ENCODE results near the gene PCDHA13. TPM values are rescaled to one million over a fixed set of nuclear protein-coding genes. Genes with fewer than 3 reads are reported as not detected.
A peak's percentile ranks its signal among the peaks of the same experiment; 100 is the strongest.

The PCDHA13 gene
- polyA plus RNA-seq, 1 donor from 2014 or later, result 0.89 TPM

DNA sequence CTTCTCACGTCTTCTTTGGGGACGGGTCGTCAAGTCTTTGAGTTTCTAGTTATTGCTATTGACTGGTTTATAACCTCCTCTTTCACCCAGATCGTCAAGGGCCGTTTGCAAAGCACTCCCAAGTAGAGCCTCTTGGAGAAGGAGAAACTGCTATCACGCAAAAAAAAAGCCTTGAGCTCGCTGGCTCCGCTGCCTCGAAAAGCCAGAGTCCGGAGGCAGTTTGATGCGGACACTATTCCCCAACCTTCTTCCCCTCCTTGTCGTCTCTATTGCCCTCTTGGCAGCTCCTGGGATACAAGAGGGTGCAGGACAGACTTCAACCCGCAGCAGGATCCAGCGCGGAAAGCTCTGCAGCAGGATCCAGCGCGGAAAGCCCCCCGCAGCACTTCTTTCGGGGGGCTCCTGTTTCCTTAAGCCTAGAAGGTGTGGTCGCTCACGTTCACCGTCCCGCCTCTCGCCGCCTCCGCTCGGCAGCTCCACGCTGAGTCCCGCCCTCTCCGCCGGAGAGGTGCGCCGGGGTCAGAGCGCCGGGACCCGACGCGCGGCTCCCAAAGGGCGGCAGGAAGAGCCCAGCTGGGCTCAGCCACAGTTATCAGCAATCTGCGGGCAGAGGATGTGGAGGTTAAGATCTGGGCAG is 44.0 kb downstream of the PCDHA13 start, which contains the start of gene PCDHAC1:
PCDHAC1 (plus strand) TSS at position 494 of the 637 bp plus-strand sequence. CDS start 594 bp downstream, outside the sequence.
- Histone ChIP-seq H3K9ac (ENCODE audit: low read length) (peak within 1 kb of the TSS; percentile 54), H3K36me3 (ENCODE audit: insufficient read depth, low read length) (no peaks in the 10 kb centered on the region), H3K4me2 (ENCODE audit: low read length) (peak within 1 kb of the TSS; percentile 22), H3K27me3 (ENCODE audit: insufficient read depth, low read depth, low read length) (no peaks in the 10 kb centered on the region), H3K9me2 (ENCODE audit: insufficient read depth, low read length) (no peaks in the 10 kb centered on the region), H2AFZ (ENCODE audit: low read depth, low read length) (no peak within 1 kb of the TSS), H3F3A (ENCODE audit: insufficient read depth, low read length, poor library complexity, severe bottlenecking) (no peaks in the 10 kb centered on the region), H4K20me1 (ENCODE audit: insufficient read depth) (no peaks in the 10 kb centered on the region), H3K27ac (ENCODE audit: low read length) (peak within 1 kb of the TSS; percentile 13), H3K9me3 (ENCODE audit: low read length) (no peaks in the 10 kb centered on the region), H3K4me3 (ENCODE audit: low read length) (peak within 1 kb of the TSS; percentile 72), H3K79me2 (replicated peaks; ENCODE audit: insufficient read depth, low read length) (peaks cover 8% of the 10 kb centered on the region)
- TF ChIP-seq EP300 (conservative IDR thresholded peaks at IDR 0.05; ENCODE audit: poor library complexity, severe bottlenecking) (no peak), EZH2 (IDR thresholded peaks at IDR 0.05; ENCODE audit: borderline replicate concordance, insufficient read depth, low read length, poor library complexity, severe bottlenecking) (no peak), TAF1 (IDR thresholded peaks at IDR 0.05; ENCODE audit: low read depth) (no peak)

DNA sequence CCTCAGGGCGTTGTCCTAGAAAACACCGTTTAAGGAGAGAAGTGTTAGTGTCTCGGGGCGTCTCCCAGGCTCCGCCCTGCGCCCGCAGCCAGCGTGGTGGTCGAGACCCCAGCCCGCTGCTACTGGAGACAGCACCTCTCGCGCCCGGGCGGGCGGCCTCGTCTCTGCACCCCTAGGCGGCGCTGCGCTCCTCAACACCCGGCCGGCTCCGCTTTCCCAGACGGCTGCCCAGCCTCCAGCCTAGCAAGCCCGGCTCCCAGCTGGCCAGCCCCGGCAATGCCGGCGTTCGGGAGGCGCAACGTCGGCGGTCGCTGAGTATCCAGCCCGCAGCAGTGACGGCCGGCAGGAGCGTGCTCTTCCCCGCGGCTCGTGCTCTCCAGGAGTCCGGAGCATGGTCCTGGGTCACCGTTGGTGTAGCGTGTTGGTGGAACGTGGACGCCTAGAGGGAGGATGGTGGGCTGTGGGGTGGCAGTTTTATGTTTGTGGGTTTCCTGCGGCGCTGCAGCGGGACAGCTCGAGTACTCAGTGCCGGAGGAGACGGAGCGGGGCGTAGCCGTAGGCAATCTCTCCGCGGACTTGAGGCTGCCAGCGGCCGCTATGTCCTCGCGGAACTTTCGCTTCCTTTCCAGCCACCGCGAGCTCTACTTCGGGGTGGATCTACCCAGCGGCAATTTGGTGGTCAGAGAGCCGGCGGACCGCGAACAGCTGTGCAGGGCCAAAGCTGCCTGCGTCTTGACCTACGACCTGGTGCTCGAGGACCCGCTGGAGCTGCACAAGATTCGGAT is 44.7 kb downstream of the PCDHA13 start:
- H3K4me2 ChIP-seq (ENCODE audit: low read length), result no peak overlapping the region
- H3K36me3 ChIP-seq (ENCODE audit: insufficient read depth, low read length), result no peaks in the 10 kb centered on the region
- H3K27ac ChIP-seq (ENCODE audit: low read length), result peak overlapping the region; percentile 13
- peak overlapping the region; percentile 54 for H3K9ac ChIP-seq (ENCODE audit: low read length)
- H3K79me2 ChIP-seq (replicated peaks; ENCODE audit: insufficient read depth, low read length), result peaks cover 8% of the 10 kb centered on the region
- H3K4me3 ChIP-seq (ENCODE audit: low read length), result peak overlapping the region; percentile 72
- no peaks in the 10 kb centered on the region for H4K20me1 ChIP-seq (ENCODE audit: insufficient read depth)
- no peaks in the 10 kb centered on the region for H3F3A ChIP-seq (ENCODE audit: insufficient read depth, low read length, poor library complexity, severe bottlenecking)
- H3K27me3 ChIP-seq (ENCODE audit: insufficient read depth, low read depth, low read length), result no peaks in the 10 kb centered on the region
- peak; percentile 77 for TF ChIP-seq RAD21 (conservative IDR thresholded peaks at IDR 0.05)
- TF ChIP-seq EZH2 (IDR thresholded peaks at IDR 0.05; ENCODE audit: borderline replicate concordance, insufficient read depth, low read length, poor library complexity, severe bottlenecking), result no peak
- TF ChIP-seq, protein P1, sequence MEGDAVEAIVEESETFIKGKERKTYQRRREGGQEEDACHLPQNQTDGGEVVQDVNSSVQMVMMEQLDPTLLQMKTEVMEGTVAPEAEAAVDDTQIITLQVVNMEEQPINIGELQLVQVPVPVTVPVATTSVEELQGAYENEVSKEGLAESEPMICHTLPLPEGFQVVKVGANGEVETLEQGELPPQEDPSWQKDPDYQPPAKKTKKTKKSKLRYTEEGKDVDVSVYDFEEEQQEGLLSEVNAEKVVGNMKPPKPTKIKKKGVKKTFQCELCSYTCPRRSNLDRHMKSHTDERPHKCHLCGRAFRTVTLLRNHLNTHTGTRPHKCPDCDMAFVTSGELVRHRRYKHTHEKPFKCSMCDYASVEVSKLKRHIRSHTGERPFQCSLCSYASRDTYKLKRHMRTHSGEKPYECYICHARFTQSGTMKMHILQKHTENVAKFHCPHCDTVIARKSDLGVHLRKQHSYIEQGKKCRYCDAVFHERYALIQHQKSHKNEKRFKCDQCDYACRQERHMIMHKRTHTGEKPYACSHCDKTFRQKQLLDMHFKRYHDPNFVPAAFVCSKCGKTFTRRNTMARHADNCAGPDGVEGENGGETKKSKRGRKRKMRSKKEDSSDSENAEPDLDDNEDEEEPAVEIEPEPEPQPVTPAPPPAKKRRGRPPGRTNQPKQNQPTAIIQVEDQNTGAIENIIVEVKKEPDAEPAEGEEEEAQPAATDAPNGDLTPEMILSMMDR (IDR thresholded peaks at IDR 0.05; ENCODE audit: poor library complexity, severe bottlenecking), result peak; percentile 92
- no peak for TF ChIP-seq MXI1 (conservative IDR thresholded peaks at IDR 0.05; ENCODE audit: poor library complexity, severe bottlenecking)
- peak; percentile 13 for TF ChIP-seq EP300 (conservative IDR thresholded peaks at IDR 0.05; ENCODE audit: poor library complexity, severe bottlenecking)
- TF ChIP-seq SMC3 (conservative IDR thresholded peaks at IDR 0.05; ENCODE audit: poor library complexity), result peak; percentile 79
- H3K9me3 ChIP-seq (ENCODE audit: low read length), result no peaks in the 10 kb centered on the region
- no peak overlapping the region for H2AFZ ChIP-seq (ENCODE audit: low read depth, low read length)
- H3K9me2 ChIP-seq (ENCODE audit: insufficient read depth, low read length), result no peaks in the 10 kb centered on the region

DNA sequence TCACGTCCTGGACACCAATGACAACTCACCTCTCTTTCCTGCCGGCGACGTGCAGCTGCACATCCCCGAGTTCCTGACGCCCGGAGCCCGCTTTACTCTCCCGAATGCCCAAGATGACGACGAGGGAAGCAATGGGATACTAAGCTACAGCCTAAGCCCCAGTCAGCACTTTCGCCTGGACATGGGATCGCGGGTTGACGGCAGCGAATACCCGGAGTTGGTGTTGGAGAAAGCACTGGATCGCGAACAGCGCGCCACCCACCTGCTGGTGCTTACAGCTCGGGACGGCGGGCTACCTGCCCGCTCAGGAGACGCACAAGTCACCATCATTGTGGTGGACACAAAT is 45.3 kb downstream of the PCDHA13 start:
- TF ChIP-seq TAF1 (IDR thresholded peaks at IDR 0.05; ENCODE audit: low read depth) (no peak), EP300 (conservative IDR thresholded peaks at IDR 0.05; ENCODE audit: poor library complexity, severe bottlenecking) (no peak), RAD21 (conservative IDR thresholded peaks at IDR 0.05) (no peak), POLR2AphosphoS5 (IDR thresholded peaks at IDR 0.05) (no peak), SMC3 (conservative IDR thresholded peaks at IDR 0.05; ENCODE audit: poor library complexity) (no peak), EZH2 (IDR thresholded peaks at IDR 0.05; ENCODE audit: borderline replicate concordance, insufficient read depth, low read length, poor library complexity, severe bottlenecking) (no peak), MXI1 (conservative IDR thresholded peaks at IDR 0.05; ENCODE audit: poor library complexity, severe bottlenecking) (no peak)
- TF ChIP-seq, protein P1 (IDR thresholded peaks at IDR 0.05; ENCODE audit: poor library complexity, severe bottlenecking), result no peak
- TF ChIP-seq, protein P2, sequence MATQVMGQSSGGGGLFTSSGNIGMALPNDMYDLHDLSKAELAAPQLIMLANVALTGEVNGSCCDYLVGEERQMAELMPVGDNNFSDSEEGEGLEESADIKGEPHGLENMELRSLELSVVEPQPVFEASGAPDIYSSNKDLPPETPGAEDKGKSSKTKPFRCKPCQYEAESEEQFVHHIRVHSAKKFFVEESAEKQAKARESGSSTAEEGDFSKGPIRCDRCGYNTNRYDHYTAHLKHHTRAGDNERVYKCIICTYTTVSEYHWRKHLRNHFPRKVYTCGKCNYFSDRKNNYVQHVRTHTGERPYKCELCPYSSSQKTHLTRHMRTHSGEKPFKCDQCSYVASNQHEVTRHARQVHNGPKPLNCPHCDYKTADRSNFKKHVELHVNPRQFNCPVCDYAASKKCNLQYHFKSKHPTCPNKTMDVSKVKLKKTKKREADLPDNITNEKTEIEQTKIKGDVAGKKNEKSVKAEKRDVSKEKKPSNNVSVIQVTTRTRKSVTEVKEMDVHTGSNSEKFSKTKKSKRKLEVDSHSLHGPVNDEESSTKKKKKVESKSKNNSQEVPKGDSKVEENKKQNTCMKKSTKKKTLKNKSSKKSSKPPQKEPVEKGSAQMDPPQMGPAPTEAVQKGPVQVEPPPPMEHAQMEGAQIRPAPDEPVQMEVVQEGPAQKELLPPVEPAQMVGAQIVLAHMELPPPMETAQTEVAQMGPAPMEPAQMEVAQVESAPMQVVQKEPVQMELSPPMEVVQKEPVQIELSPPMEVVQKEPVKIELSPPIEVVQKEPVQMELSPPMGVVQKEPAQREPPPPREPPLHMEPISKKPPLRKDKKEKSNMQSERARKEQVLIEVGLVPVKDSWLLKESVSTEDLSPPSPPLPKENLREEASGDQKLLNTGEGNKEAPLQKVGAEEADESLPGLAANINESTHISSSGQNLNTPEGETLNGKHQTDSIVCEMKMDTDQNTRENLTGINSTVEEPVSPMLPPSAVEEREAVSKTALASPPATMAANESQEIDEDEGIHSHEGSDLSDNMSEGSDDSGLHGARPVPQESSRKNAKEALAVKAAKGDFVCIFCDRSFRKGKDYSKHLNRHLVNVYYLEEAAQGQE (IDR thresholded peaks at IDR 0.05; ENCODE audit: borderline replicate concordance), result no peak
- Histone ChIP-seq H3K9me3 (ENCODE audit: low read length) (no peaks in the 10 kb centered on the region), H3F3A (ENCODE audit: insufficient read depth, low read length, poor library complexity, severe bottlenecking) (no peaks in the 10 kb centered on the region), H3K9ac (ENCODE audit: low read length) (peak overlapping the region; percentile 54), H3K36me3 (ENCODE audit: insufficient read depth, low read length) (no peaks in the 10 kb centered on the region), H2AFZ (ENCODE audit: low read depth, low read length) (no peak overlapping the region), H3K27ac (ENCODE audit: low read length) (peak overlapping the region; percentile 13), H3K4me2 (ENCODE audit: low read length) (no peak overlapping the region), H3K9me2 (ENCODE audit: insufficient read depth, low read length) (no peaks in the 10 kb centered on the region), H4K20me1 (ENCODE audit: insufficient read depth) (no peaks in the 10 kb centered on the region), H3K27me3 (ENCODE audit: insufficient read depth, low read depth, low read length) (no peaks in the 10 kb centered on the region), H3K79me2 (replicated peaks; ENCODE audit: insufficient read depth, low read length) (peaks cover 8% of the 10 kb centered on the region), H3K4me3 (ENCODE audit: low read length) (peak overlapping the region; percentile 72)
